Stimulated activated effector memory CD8-positive, alpha-beta T cell treated with anti-CD3 and anti-CD28 coated beads, Interleukin-12 subunit alpha, Interleukin-12 subunit beta, amount 100 ng/mL, for 72 hours (primary cell): ENCODE results near the gene DOP1A.
A peak's percentile ranks its signal among the peaks of the same experiment; 100 is the strongest.
"Not testable (repeated sequence)": the region's sequence is repeated elsewhere in the genome, so short reads cannot be mapped to it uniquely, and the experiment has no call there.

Experiments used
- ATAC-seq: fragments of 150-1000 bp; cut with Tn5 transposase; 2 replicates; pipeline ENCODE4 v1.10.0; 2021
- DNase-seq, 2 donors: peaks; one replicate each; pipeline ENCODE4 v3.0.0; 2021 to 2022; ENCODE audit warnings: low spot score in 2 of 2
- H3K27ac Mint-ChIP-seq: one replicate; pipeline ENCODE4 v1.8.0; 2022; ENCODE audit warnings: mild to moderate bottlenecking, mixed read lengths
- H3K36me3 Mint-ChIP-seq: one replicate; pipeline ENCODE4 v1.8.0; 2022; ENCODE audit warnings: mild to moderate bottlenecking, mixed read lengths
- H3K4me1 Mint-ChIP-seq: one replicate; pipeline ENCODE4 v1.8.0; 2022; ENCODE audit warnings: mixed read lengths
- H3K4me3 Mint-ChIP-seq: one replicate; pipeline ENCODE4 v1.8.0; 2022; ENCODE audit warnings: mild to moderate bottlenecking, mixed read lengths
- H3K9me3 Mint-ChIP-seq: one replicate; pipeline ENCODE4 v1.8.0; 2022; ENCODE audit warnings: mixed read lengths

Gene DOP1A

GRCh38 chr6:83155794-83156193 lies 88.3 kb downstream of the DOP1A start:
- H3K4me3 Mint-ChIP-seq, result no peak overlapping the region
- H3K4me1 Mint-ChIP-seq, result no peaks in the 10 kb centered on the region
- no peak overlapping the region for H3K27ac Mint-ChIP-seq
- DNase-seq, result no peak
- peaks cover 91% of the 10 kb centered on the region for H3K36me3 Mint-ChIP-seq
- ATAC-seq, result no peak
- no peaks in the 10 kb centered on the region for H3K9me3 Mint-ChIP-seq

DNA sequence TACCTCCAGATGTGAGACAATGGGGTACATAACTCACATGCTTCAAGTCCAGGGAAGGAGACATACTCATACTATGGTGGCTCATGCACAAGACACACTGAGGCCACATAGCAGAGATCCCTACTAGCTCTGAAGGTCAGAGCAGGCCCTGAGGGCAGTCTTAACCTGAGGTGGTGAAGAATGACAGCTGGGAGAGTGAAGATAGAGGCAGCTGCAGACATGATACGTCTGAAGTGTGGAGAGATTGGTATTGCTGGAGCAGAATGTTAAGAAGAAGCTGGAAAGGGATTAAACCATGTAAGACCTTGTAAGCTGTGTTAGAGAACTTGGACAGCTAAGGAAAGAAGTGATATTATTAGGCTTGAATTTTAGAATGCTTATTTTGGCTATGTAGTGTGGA lies 92.7 kb downstream of the DOP1A start:
- Mint-ChIP-seq H3K4me3 (no peak overlapping the region), H3K27ac (no peak overlapping the region), H3K4me1 (no peaks in the 10 kb centered on the region), H3K9me3 (no peaks in the 10 kb centered on the region), H3K36me3 (peaks cover 79% of the 10 kb centered on the region)
- ATAC-seq (no peak), DNase-seq (no peak)

GRCh38 chr6:83167726-83168278 lies 100.3 kb downstream of the DOP1A start:
- DNase-seq (no peak), ATAC-seq (no peak)
- Mint-ChIP-seq H3K36me3 (peaks cover 94% of the 10 kb centered on the region), H3K4me1 (no peaks in the 10 kb centered on the region), H3K9me3 (no peaks in the 10 kb centered on the region), H3K27ac (no peak overlapping the region), H3K4me3 (no peak overlapping the region)

DNA sequence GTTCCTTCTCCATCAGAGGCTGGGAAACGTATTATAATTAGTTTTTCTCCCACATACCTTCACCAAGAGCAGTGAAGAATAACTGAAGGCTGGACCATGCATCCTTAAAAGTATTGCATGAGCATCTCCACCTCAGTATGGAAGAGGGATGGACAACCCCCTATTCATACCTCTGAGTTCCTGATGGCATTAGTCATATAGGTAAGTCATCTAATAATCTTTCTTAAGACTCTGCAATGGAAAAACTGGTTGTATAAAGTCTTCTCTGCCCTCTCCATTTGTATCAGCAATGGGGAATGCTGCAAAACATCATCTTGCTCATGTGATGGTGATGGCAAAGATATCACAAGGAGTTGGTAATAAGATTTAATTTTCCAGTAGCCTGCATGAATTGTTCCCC lies 101.1 kb downstream of the DOP1A start:
- Mint-ChIP-seq H3K9me3 (no peaks in the 10 kb centered on the region), H3K27ac (no peak overlapping the region), H3K36me3 (peaks cover 94% of the 10 kb centered on the region), H3K4me1 (no peaks in the 10 kb centered on the region), H3K4me3 (no peak overlapping the region)
- ATAC-seq (no peak), DNase-seq (no peak)

DNA sequence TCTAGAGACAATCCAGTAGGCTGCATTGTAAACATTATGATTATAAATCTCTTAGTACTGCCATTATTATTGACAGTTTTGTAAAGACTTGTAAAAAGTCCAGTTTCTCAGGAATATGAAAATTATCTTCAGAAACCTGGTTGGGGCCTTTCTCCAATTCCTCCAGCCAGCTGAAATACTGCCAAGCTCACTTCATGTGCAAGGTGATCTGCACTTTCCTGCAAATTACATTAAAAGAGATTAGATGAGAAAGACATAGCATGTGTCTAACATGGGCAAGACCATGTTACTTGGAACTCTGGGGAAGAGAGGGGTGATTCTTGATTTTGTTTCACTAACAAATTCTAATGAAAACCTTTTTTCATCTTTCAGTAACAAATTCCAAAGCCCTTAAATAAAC lies 101.6 kb downstream of the DOP1A start:
- peaks cover 96% of the 10 kb centered on the region for H3K36me3 Mint-ChIP-seq
- no peak for ATAC-seq
- peak overlapping the region; percentile 52 for H3K27ac Mint-ChIP-seq
- DNase-seq, result no peak
- no peaks in the 10 kb centered on the region for H3K4me1 Mint-ChIP-seq
- H3K9me3 Mint-ChIP-seq, result no peaks in the 10 kb centered on the region
- H3K4me3 Mint-ChIP-seq, result no peak overlapping the region

DNA sequence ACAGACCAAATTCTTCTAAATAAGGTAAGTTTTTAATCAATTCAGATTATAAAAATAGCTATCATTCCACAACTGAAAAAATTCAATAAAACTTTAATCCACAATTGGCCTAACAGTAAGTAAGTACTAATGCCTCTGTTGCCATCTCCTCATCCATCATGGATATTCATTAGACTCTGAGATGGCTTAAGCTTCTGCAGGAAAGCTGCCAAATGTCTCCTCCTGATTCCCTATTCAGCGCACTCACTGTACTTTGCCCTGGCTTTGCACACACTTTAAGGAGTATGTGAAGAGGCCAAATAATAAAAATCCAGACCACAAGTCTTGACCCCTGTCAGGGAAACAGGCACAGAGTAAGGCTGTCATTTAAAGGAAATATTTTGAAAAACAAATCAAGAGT lies 102.0 kb downstream of the DOP1A start:
- no peak for DNase-seq

DNA sequence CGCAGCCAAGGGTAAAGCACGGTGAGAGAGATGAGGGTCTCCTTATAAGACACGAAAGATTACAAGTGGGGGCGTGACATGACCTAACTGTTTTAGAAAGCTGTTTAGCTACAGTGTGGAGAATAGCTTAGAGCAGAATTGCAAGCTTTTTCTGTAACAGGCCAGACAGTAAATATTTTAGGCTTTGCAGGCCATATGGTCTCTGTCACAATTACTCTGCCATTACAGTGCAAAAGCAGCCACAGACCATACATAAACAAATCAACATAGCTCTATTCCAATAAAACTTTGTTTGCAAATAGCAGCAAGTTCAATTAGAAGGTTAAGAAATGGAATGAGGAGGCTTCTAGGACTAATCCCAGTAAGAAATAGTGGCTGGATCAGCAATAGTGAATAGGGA lies 108.8 kb downstream of the DOP1A start:
- Mint-ChIP-seq H3K4me1 (no peaks in the 10 kb centered on the region), H3K27ac (peak overlapping the region; percentile 1), H3K9me3 (no peaks in the 10 kb centered on the region), H3K4me3 (no peak overlapping the region), H3K36me3 (peaks cover 99% of the 10 kb centered on the region)
- ATAC-seq, result no peak
- DNase-seq, result no peak

More for the DNA sequence above, 102.0 kb downstream of the DOP1A start:
- Mint-ChIP-seq H3K36me3 (peaks cover 96% of the 10 kb centered on the region), H3K4me3 (no peak overlapping the region), H3K27ac (peak overlapping the region; percentile 52), H3K4me1 (no peaks in the 10 kb centered on the region), H3K9me3 (no peaks in the 10 kb centered on the region)
- ATAC-seq, result no peak

DNA sequence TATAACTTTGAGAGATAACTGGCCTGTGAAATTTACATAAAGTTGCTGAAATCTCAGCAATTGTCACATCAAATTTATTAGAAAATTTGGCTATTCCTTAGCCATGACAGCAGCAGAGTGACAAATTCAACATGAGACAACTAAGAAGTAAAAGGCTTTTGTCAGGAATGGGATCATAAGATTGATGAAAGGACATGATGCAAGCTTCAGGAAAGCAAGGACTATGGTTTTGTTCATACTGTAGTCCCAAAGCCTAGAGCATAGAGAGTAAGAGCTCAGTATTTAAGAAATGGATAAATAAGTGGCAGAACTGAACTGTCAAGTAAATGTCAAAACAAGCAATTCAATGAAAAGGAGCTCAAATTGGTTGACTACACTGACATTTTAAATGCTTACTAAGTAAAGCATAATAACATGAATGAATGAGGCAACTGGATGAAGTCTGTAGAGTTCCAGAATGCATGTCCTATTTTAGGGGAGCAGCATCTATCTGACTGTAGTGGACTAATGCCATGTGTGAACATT lies 113.0 kb downstream of the DOP1A start:
- H3K36me3 Mint-ChIP-seq, result peaks cover 99% of the 10 kb centered on the region
- no peaks in the 10 kb centered on the region for H3K9me3 Mint-ChIP-seq
- ATAC-seq, result no peak

GRCh38 chr6:83182114-83182513 lies 114.6 kb downstream of the DOP1A start:
- ATAC-seq (no peak), DNase-seq (no peak)
- Mint-ChIP-seq H3K27ac (no peak overlapping the region), H3K9me3 (no peaks in the 10 kb centered on the region), H3K4me3 (no peak overlapping the region), H3K4me1 (peaks cover 4% of the 10 kb centered on the region), H3K36me3 (peaks cover 99% of the 10 kb centered on the region)

More for the DNA sequence above, 113.0 kb downstream of the DOP1A start:
- Mint-ChIP-seq H3K4me1 (no peaks in the 10 kb centered on the region), H3K4me3 (no peak overlapping the region), H3K27ac (no peak overlapping the region)
- no peak for DNase-seq

GRCh38 chr6:83183082-83183828 lies 115.8 kb downstream of the DOP1A start:
- DNase-seq (no peak), ATAC-seq (no peak)

GRCh38 chr6:83185096-83185495 lies 117.6 kb downstream of the DOP1A start:
- Mint-ChIP-seq H3K27ac (peak overlapping the region; percentile 6), H3K4me3 (no peak overlapping the region), H3K4me1 (peaks cover 4% of the 10 kb centered on the region), H3K36me3 (peaks cover 99% of the 10 kb centered on the region), H3K9me3 (no peaks in the 10 kb centered on the region)
- DNase-seq (no peak), ATAC-seq (no peak)

More at GRCh38 chr6:83183082-83183828, 115.8 kb downstream of the DOP1A start:
- H3K4me1 Mint-ChIP-seq, result peaks cover 4% of the 10 kb centered on the region
- H3K4me3 Mint-ChIP-seq, result no peak overlapping the region
- H3K27ac Mint-ChIP-seq, result no peak overlapping the region
- no peaks in the 10 kb centered on the region for H3K9me3 Mint-ChIP-seq
- H3K36me3 Mint-ChIP-seq, result peaks cover 100% of the 10 kb centered on the region

DNA sequence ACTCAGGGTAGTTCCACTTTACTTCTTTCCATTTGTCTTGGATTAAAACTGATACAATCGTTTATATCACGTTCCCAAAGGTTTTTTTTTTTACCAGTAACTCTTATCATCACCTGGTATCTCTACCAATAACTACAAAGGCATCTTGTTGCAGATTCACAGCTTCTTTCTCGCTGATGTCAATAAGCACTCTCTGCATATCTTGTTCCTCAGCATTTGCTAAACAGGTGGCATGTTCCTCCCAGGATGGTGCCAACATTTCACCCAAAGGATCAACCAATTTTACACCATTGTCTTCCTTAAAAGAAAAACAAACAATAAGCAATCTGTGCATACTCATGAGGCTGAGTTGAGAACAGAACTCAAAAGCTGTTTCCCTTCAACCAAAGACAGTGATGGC lies 121.0 kb downstream of the DOP1A start:
- DNase-seq, result no peak
- no peak overlapping the region for H3K27ac Mint-ChIP-seq
- H3K9me3 Mint-ChIP-seq, result no peaks in the 10 kb centered on the region
- H3K4me1 Mint-ChIP-seq, result peaks cover 12% of the 10 kb centered on the region
- H3K4me3 Mint-ChIP-seq, result no peak overlapping the region
- H3K36me3 Mint-ChIP-seq, result peaks cover 85% of the 10 kb centered on the region
- ATAC-seq, result no peak

DNA sequence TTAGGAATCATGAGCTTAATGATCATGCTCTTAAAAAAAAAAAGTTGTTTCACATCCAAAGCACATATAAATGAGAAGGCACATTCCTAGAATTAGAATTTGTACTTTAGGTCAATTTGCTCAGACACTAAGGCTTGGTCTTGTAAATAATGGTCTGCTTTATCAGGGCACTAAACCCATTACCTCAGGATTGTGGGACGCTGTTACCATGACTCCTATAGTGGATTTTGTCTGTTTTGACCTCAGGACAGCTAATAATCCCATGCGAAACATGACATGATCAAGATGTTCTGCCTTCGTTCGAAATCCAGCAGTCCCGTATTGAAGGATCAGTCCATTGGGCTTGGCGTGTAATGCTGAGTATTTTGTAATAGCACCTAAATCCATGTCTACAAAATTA lies 123.2 kb downstream of the DOP1A start:
- ATAC-seq (no peak), DNase-seq (no peak)
- H3K4me1 Mint-ChIP-seq, result peaks cover 22% of the 10 kb centered on the region
- H3K36me3 Mint-ChIP-seq, result peaks cover 64% of the 10 kb centered on the region
- H3K27ac Mint-ChIP-seq, result no peak overlapping the region
- no peak overlapping the region for H3K4me3 Mint-ChIP-seq
- H3K9me3 Mint-ChIP-seq, result no peaks in the 10 kb centered on the region

GRCh38 chr6:83191974-83192373 lies 124.5 kb downstream of the DOP1A start:
- not testable (repeated sequence) for ATAC-seq

GRCh38 chr6:83192456-83192855 lies 125.0 kb downstream of the DOP1A start:
- Mint-ChIP-seq H3K4me1 (peaks cover 21% of the 10 kb centered on the region), H3K27ac (peak overlapping the region; percentile 97), H3K9me3 (no peaks in the 10 kb centered on the region), H3K4me3 (peak overlapping the region; percentile 96), H3K36me3 (peaks cover 46% of the 10 kb centered on the region)
- DNase-seq (no peak), ATAC-seq (peak; percentile 58)

More at GRCh38 chr6:83191974-83192373, 124.5 kb downstream of the DOP1A start:
- Mint-ChIP-seq H3K4me1 (peaks cover 21% of the 10 kb centered on the region), H3K4me3 (peak overlapping the region; percentile 96), H3K27ac (peak overlapping the region; percentile 97), H3K36me3 (peaks cover 51% of the 10 kb centered on the region)
- not testable (repeated sequence) for DNase-seq, H3K9me3 Mint-ChIP-seq
